Neutrophil (primary cell): Measurements from ENCODE around the gene MMS22L.
A peak's percentile ranks its signal among the peaks of the same experiment; 100 is the strongest.

Experiments
- H3K27ac ChIP-seq: fragments of 200-600 bp; sonication (generic); 2 replicates; pipeline ENCODE4 v1.5.1; 2016; ENCODE audit warnings: mild to moderate bottlenecking, moderate library complexity
- H3K27me3 ChIP-seq: fragments of 200-600 bp; sonication (generic); 2 replicates; pipeline ENCODE4 v1.6.0; 2016; ENCODE audit warnings: mild to moderate bottlenecking
- H3K36me3 ChIP-seq: fragments of 200-600 bp; sonication (generic); 2 replicates; pipeline ENCODE4 v1.5.1; 2017
- H3K4me1 ChIP-seq, 2 experiments: fragments of 200-600 bp in 1 of 2; sonication (generic) in 1 of 2; 1 replicate in 1 of 2; 2 replicates in 1 of 2; pipeline versions ENCODE4 v1.5.1 to v1.6.1; 2013 to 2016; ENCODE audit warnings: low read depth in 1 of 2, low read length in 1 of 2, mild to moderate bottlenecking in 1 of 2, moderate library complexity in 1 of 2; ENCODE audit not compliant: control insufficient read depth in 1 of 2, insufficient read depth in 1 of 2
- H3K4me3 ChIP-seq, 2 experiments: fragments of 200-600 bp in 1 of 2; sonication (generic) in 1 of 2; 1 replicate in 1 of 2; 2 replicates in 1 of 2; pipeline ENCODE4 v1.5.1; 2013 to 2016; ENCODE audit warnings: low read depth in 1 of 2, low read length in 1 of 2, mild to moderate bottlenecking in 1 of 2, moderate library complexity in 1 of 2
- H3K9me3 ChIP-seq: fragments of 200-600 bp; sonication (generic); 2 replicates; pipeline ENCODE4 v1.5.1; 2016
- TF ChIP-seq, protein P1 (sequence below): fragments of 200-600 bp; sonication (generic); IDR thresholded peaks from 2 replicates; pipeline ENCODE4 v1.5.1; 2016; ENCODE audit warnings: antibody characterized with exemption

MMS22L gene

GRCh38 chr6:97138581-97138980, 144.4 kb downstream of the MMS22L start:
- Histone ChIP-seq H3K27me3 (no peaks in the 10 kb centered on the region), H3K4me3 (no peak overlapping the region), H3K4me1 (peaks cover 7 to 11% of the 10 kb centered on the region in 2 experiments), H3K36me3 (no peaks in the 10 kb centered on the region), H3K27ac (peak overlapping the region; percentile 23), H3K9me3 (no peaks in the 10 kb centered on the region)
- TF ChIP-seq, protein P1, sequence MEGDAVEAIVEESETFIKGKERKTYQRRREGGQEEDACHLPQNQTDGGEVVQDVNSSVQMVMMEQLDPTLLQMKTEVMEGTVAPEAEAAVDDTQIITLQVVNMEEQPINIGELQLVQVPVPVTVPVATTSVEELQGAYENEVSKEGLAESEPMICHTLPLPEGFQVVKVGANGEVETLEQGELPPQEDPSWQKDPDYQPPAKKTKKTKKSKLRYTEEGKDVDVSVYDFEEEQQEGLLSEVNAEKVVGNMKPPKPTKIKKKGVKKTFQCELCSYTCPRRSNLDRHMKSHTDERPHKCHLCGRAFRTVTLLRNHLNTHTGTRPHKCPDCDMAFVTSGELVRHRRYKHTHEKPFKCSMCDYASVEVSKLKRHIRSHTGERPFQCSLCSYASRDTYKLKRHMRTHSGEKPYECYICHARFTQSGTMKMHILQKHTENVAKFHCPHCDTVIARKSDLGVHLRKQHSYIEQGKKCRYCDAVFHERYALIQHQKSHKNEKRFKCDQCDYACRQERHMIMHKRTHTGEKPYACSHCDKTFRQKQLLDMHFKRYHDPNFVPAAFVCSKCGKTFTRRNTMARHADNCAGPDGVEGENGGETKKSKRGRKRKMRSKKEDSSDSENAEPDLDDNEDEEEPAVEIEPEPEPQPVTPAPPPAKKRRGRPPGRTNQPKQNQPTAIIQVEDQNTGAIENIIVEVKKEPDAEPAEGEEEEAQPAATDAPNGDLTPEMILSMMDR = no peak

GRCh38 chr6:97136626-97137358, 146.2 kb downstream of the MMS22L start:
- Histone ChIP-seq H3K9me3 (no peaks in the 10 kb centered on the region), H3K4me1 (peaks cover 23 to 29% of the 10 kb centered on the region in 2 experiments), H3K27ac (no peak overlapping the region), H3K36me3 (no peaks in the 10 kb centered on the region), H3K27me3 (no peaks in the 10 kb centered on the region), H3K4me3 (no peak overlapping the region)
- TF ChIP-seq, protein P1 = no peak

- Histone ChIP-seq H3K4me1 (peaks cover 20 to 25% of the 10 kb centered on the region in 2 experiments), H3K27ac (peak overlapping the region; percentile 57), H3K36me3 (no peaks in the 10 kb centered on the region), H3K4me3 (no peak overlapping the region), H3K9me3 (no peaks in the 10 kb centered on the region), H3K27me3 (no peaks in the 10 kb centered on the region)
- TF ChIP-seq, protein P1 = no peak
Observed at GRCh38 chr6:97133067-97133466, 149.9 kb downstream of the MMS22L start.

DNA sequence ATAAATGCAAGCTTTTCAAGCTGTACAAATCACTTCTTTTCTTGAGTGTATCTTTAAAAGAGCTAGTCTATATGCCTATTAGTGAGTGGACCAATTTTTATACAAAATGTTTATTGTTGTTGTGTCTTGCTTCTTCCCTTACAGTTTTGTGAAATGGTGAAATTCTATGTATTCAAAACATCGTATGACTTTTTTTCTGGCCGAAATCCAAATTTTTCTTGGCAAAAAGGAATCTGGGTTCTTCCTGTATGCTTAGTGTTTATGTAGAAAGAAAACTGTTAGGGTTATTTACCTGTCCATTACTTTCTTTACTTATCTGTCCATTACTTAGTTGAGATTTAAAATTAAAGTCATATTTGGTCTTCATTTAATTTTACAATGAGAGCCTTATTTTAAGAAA, 153.9 kb downstream of the MMS22L start:
- no peaks in the 10 kb centered on the region for H3K9me3 ChIP-seq
- peaks cover 20% of the 10 kb centered on the region in 2 experiments for H3K4me1 ChIP-seq
- H3K36me3 ChIP-seq = no peaks in the 10 kb centered on the region
- TF ChIP-seq, protein P1 = no peak
- no peaks in the 10 kb centered on the region for H3K27me3 ChIP-seq
- no peak overlapping the region for H3K27ac ChIP-seq
- no peak overlapping the region for H3K4me3 ChIP-seq

DNA sequence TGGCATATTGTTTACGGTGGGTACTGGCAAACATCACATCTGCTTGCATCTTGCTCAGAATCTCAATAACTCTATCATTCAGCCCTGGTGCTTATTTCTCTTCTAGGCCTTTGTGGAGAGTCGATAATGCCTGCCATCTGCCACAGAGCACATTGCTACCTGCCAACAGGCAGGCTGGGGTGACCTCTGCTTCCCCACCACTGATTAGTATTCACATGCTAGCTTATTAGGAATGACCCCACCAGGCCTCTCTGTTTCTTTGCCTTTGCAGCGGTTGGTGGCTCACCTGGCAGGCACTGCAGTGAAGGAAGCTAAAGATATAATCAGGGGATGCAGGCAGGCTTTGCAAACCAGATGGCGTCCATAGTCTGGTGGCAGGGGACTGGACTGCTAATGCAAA, 154.5 kb downstream of the MMS22L start:
- H3K27me3 ChIP-seq = no peaks in the 10 kb centered on the region
- TF ChIP-seq, protein P1 = no peak
- no peak overlapping the region for H3K4me3 ChIP-seq
- peaks cover 17 to 20% of the 10 kb centered on the region in 2 experiments for H3K4me1 ChIP-seq
- no peak overlapping the region for H3K27ac ChIP-seq
- H3K9me3 ChIP-seq = no peaks in the 10 kb centered on the region
- H3K36me3 ChIP-seq = no peaks in the 10 kb centered on the region
